Umbilical cord (tissue), 2 donors: ENCODE results near the gene DNAJB6. TPM values are rescaled to one million over a fixed set of nuclear protein-coding genes. Genes with fewer than 3 reads are reported as not detected.
"Not testable (repeated sequence)": the region's sequence is repeated elsewhere in the genome, so short reads cannot be mapped to it uniquely, and the experiment has no call there.

Experiments used
- DNase-seq: peaks from one replicate; pipeline ENCODE4 v3.0.0-alpha.2; 2015; ENCODE audit warnings: low spot score
- total RNA-seq: library from RNA; depleted of rRNA; stranded (reverse); fragments of >200 nt; gene quantifications from one replicate; pipeline ENCODE4 v1.2.3, GENCODE V29; 2014; ENCODE audit warnings: low replicate concordance; ENCODE audit not compliant: insufficient read depth

Gene DNAJB6
- total RNA-seq, 1 donor from 2014 or later, result 115 TPM

- no peak for DNase-seq
These were observed 13.4 kb upstream of the DNAJB6 start for GRCh38 chr7:157323401-157323800.

- no peak for DNase-seq
These were observed 7.4 kb upstream of the DNAJB6 start for GRCh38 chr7:157329447-157329846.

- not testable (repeated sequence) for DNase-seq
These were observed 6.2 kb upstream of the DNAJB6 start for GRCh38 chr7:157330567-157330966.

GRCh38 chr7:157331049-157331448 is 5.8 kb upstream of the DNAJB6 start:
- not testable (repeated sequence) for DNase-seq

GRCh38 chr7:157335236-157335635 is 1.6 kb upstream of the DNAJB6 start:
- no peak for DNase-seq

GRCh38 chr7:157335991-157336382 is 817 bp upstream of the DNAJB6 start:
- DNase-seq, result no peak

GRCh38 chr7:157337316-157338149 is 729 bp downstream of the DNAJB6 start:
- peak; percentile 71 for DNase-seq

GRCh38 chr7:157339777-157340677 is 3.2 kb downstream of the DNAJB6 start:
- DNase-seq, result peak; percentile 72

- DNase-seq, result peak; percentile 42
These were observed 10.6 kb downstream of the DNAJB6 start for GRCh38 chr7:157347217-157347904.

- DNase-seq, result no peak
These were observed 11.7 kb downstream of the DNAJB6 start for GRCh38 chr7:157348548-157348947.

- no peak for DNase-seq
These were observed 15.7 kb downstream of the DNAJB6 start for GRCh38 chr7:157352516-157352915.

- peak; percentile 62 for DNase-seq
These were observed 19.1 kb downstream of the DNAJB6 start for GRCh38 chr7:157355784-157356511.

GRCh38 chr7:157357129-157358040 is 20.6 kb downstream of the DNAJB6 start:
- no peak for DNase-seq

- no peak for DNase-seq
These were observed 21.4 kb downstream of the DNAJB6 start for GRCh38 chr7:157358041-157358752.

- DNase-seq, result no peak
These were observed 21.9 kb downstream of the DNAJB6 start for GRCh38 chr7:157358753-157359096.

GRCh38 chr7:157359581-157359980 is 22.8 kb downstream of the DNAJB6 start:
- no peak for DNase-seq

GRCh38 chr7:157360483-157361025 is 23.8 kb downstream of the DNAJB6 start:
- DNase-seq, result no peak

GRCh38 chr7:157361537-157361936 is 24.7 kb downstream of the DNAJB6 start:
- DNase-seq, result no peak

GRCh38 chr7:157362729-157363128 is 25.9 kb downstream of the DNAJB6 start:
- DNase-seq, result no peak
